ENCODE measurements around the gene FHOD1.

FHOD1 gene

DNA sequence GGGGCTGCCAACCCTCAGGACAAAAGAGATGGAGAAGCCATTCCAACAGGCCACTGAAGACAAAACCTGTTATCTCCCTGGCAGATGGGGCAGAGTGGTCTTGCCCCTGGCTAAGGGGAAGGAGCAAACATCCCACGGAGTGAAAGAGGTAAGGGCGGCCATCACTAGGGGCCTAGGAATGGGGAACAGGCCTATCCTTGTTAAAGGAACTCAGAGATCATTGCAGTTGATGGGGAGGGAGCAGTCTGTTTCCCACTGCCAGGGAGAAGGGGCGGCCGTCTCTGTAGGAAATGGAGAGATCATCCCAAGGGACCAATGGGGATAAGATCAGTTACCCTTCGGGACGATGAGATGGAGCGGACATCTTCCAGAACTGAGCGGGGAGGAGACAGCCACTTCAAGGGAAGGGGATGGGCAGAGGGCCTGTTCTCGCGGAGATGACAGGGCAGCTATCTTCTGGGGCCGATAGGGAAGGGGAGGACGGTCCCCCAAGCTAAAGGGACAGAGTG lies 20.9 kb downstream of the FHOD1 start:
- Histone ChIP-seq H3K4me1 (ENCODE audit: insufficient read depth, low read length, severe bottlenecking) (peaks cover 17% of the 10 kb centered on the region), H3K9me2 (ENCODE audit: low read depth, low read length) (no peaks in the 10 kb centered on the region), H3K27me3 (ENCODE audit: insufficient read depth, low read length) (no peaks in the 10 kb centered on the region), H2AFZ (ENCODE audit: low read length) (no peak overlapping the region), H3K9ac (ENCODE audit: low read length) (peak overlapping the region; percentile 69), H3F3A (ENCODE audit: insufficient read depth, low read length) (no peaks in the 10 kb centered on the region), H3K4me2 (ENCODE audit: low read length) (peak overlapping the region; percentile 76), H4K20me1 (ENCODE audit: insufficient read depth, low read length) (no peaks in the 10 kb centered on the region), H3K27ac (ENCODE audit: low read depth, low read length, poor library complexity, severe bottlenecking) (no peak overlapping the region), H3K4me3 (ENCODE audit: low read depth, low read length, poor library complexity, severe bottlenecking) (peak overlapping the region; percentile 88), H3K9me3 (ENCODE audit: low read length) (no peaks in the 10 kb centered on the region), H3K36me3 (ENCODE audit: insufficient read depth, low read length) (peaks cover 32% of the 10 kb centered on the region), H3K79me2 (ENCODE audit: insufficient read depth, low read length) (peaks cover 9% of the 10 kb centered on the region)
- TF ChIP-seq, protein P1, sequence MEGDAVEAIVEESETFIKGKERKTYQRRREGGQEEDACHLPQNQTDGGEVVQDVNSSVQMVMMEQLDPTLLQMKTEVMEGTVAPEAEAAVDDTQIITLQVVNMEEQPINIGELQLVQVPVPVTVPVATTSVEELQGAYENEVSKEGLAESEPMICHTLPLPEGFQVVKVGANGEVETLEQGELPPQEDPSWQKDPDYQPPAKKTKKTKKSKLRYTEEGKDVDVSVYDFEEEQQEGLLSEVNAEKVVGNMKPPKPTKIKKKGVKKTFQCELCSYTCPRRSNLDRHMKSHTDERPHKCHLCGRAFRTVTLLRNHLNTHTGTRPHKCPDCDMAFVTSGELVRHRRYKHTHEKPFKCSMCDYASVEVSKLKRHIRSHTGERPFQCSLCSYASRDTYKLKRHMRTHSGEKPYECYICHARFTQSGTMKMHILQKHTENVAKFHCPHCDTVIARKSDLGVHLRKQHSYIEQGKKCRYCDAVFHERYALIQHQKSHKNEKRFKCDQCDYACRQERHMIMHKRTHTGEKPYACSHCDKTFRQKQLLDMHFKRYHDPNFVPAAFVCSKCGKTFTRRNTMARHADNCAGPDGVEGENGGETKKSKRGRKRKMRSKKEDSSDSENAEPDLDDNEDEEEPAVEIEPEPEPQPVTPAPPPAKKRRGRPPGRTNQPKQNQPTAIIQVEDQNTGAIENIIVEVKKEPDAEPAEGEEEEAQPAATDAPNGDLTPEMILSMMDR (IDR thresholded peaks at IDR 0.05; ENCODE audit: low read length): no peak
- TF ChIP-seq EZH2 (IDR thresholded peaks at IDR 0.05; ENCODE audit: borderline replicate concordance, low read length): no peak

DNA sequence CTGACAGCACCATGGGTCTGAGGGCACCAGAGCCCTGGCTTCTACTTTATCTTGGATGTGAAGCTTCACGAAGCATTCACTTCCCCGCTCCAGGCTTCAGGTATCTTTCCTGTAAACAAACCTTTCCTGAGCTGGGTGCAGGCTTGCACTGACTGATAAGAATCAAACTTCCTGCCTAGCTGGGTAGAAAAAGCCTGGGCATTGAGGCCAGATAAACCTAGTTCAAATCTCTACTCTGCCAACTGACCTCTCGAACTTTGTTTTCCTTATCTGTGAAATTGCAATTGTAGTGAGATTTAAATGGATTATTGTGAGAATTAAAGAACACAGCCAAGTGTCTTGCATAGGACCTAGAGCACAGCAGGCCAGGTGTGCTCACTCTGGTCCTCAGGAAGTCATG lies 23.3 kb downstream of the FHOD1 start:
- H3K4me2 ChIP-seq (ENCODE audit: low read length): no peak overlapping the region
- H3F3A ChIP-seq (ENCODE audit: insufficient read depth, low read length): no peaks in the 10 kb centered on the region
- peaks cover 17% of the 10 kb centered on the region for H3K4me1 ChIP-seq (ENCODE audit: insufficient read depth, low read length, severe bottlenecking)
- H3K36me3 ChIP-seq (ENCODE audit: insufficient read depth, low read length): peaks cover 9% of the 10 kb centered on the region
- H3K27me3 ChIP-seq (ENCODE audit: insufficient read depth, low read length): no peaks in the 10 kb centered on the region
- no peaks in the 10 kb centered on the region for H4K20me1 ChIP-seq (ENCODE audit: insufficient read depth, low read length)
- H2AFZ ChIP-seq (ENCODE audit: low read length): no peak overlapping the region
- H3K79me2 ChIP-seq (ENCODE audit: insufficient read depth, low read length): peaks cover 9% of the 10 kb centered on the region
- H3K27ac ChIP-seq (ENCODE audit: low read depth, low read length, poor library complexity, severe bottlenecking): no peak overlapping the region
- no peaks in the 10 kb centered on the region for H3K9me3 ChIP-seq (ENCODE audit: low read length)
- no peak for TF ChIP-seq EZH2 (IDR thresholded peaks at IDR 0.05; ENCODE audit: borderline replicate concordance, low read length)
- TF ChIP-seq, protein P1 (IDR thresholded peaks at IDR 0.05; ENCODE audit: low read length): no peak
- no peak overlapping the region for H3K4me3 ChIP-seq (ENCODE audit: low read depth, low read length, poor library complexity, severe bottlenecking)
- no peaks in the 10 kb centered on the region for H3K9me2 ChIP-seq (ENCODE audit: low read depth, low read length)
- H3K9ac ChIP-seq (ENCODE audit: low read length): no peak overlapping the region

DNA sequence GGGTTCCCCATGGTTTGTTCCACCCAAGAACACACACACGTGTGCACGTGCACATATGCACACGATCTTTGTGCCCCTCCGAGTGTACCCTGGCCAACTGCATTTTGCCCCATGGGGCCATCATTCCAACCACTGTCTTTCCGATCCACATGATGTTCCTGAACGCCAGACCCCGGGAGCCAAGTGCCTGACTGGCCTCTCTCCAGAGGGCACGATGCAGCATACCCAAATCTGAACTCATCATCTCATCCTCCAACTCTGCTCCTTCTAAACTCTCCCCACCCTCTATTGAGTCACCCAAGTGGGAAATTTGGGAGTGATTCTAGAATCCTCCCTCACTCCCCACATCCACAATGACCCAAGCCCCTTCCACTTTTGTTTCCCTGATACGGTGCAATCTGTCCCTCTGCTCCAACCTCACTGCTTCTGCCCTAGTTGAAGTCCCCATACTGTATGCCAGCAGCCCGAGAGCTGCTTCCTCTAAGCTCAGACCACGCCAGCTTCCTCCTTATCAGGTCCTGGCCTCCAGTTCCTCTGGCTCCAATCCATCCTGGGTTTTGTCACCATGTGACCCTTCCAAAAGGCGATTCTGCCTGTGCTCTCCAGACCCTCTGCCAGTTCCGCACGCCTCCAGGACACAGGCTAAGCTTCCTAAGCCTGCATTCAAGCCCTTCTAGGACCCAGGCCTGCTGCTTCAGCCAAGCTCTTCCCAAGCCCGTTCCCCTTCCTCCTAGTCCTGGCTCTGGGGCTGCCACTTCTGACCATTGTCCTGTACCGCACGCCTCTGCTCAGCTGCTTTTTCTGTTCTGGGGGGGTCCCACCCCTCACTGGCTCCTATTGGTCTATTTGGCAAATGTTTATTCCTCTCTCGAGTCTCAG lies 30.4 kb downstream of the FHOD1 start:
- no peaks in the 10 kb centered on the region for H3K36me3 ChIP-seq (ENCODE audit: insufficient read depth, low read length)
- no peaks in the 10 kb centered on the region for H3K9me3 ChIP-seq (ENCODE audit: low read length)
- H3K4me1 ChIP-seq (ENCODE audit: insufficient read depth, low read length, severe bottlenecking): no peaks in the 10 kb centered on the region
- no peaks in the 10 kb centered on the region for H3K79me2 ChIP-seq (ENCODE audit: insufficient read depth, low read length)
- TF ChIP-seq, protein P1 (IDR thresholded peaks at IDR 0.05; ENCODE audit: low read length): no peak
- TF ChIP-seq EZH2 (IDR thresholded peaks at IDR 0.05; ENCODE audit: borderline replicate concordance, low read length): no peak
- no peak overlapping the region for H3K4me3 ChIP-seq (ENCODE audit: low read depth, low read length, poor library complexity, severe bottlenecking)
- H3K9ac ChIP-seq (ENCODE audit: low read length): no peak overlapping the region
- no peak overlapping the region for H3K4me2 ChIP-seq (ENCODE audit: low read length)
- H3F3A ChIP-seq (ENCODE audit: insufficient read depth, low read length): no peaks in the 10 kb centered on the region
- no peaks in the 10 kb centered on the region for H4K20me1 ChIP-seq (ENCODE audit: insufficient read depth, low read length)
- H3K27ac ChIP-seq (ENCODE audit: low read depth, low read length, poor library complexity, severe bottlenecking): no peak overlapping the region
- no peaks in the 10 kb centered on the region for H3K9me2 ChIP-seq (ENCODE audit: low read depth, low read length)
- H2AFZ ChIP-seq (ENCODE audit: low read length): no peak overlapping the region
- H3K27me3 ChIP-seq (ENCODE audit: insufficient read depth, low read length): no peaks in the 10 kb centered on the region
